Measurements from ENCODE around the gene ADSS1. TPM values are rescaled to one million over a fixed set of nuclear protein-coding genes. Genes with fewer than 3 reads are reported as not detected.

The ADSS1 gene
- total RNA-seq, 1 experiment from 2014 or later, result 10.0 TPM

DNA sequence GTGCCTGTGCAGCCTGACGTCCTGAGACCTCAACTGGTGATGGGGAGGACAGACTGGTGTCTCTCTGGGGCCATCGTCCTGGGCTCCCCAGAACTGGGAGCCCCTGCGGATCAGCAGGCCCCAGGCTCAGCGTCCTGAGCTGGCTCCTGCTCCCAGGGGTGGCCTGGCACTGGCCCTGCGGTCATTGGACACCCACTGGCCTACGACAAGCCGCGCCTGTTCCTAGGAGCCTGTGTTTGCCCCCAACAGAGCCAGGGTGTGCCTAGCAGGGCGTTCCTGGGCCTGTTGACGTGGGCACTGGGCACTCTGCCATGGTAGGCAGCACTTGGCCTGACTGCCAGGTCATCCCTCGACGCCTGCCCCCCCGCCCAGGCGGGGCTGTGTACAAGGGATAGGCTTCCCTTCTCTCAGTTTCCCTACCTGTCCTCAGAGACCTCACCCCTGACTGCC lies 8.4 kb downstream of the ADSS1 start (continued):
- TF ChIP-seq, protein P1, sequence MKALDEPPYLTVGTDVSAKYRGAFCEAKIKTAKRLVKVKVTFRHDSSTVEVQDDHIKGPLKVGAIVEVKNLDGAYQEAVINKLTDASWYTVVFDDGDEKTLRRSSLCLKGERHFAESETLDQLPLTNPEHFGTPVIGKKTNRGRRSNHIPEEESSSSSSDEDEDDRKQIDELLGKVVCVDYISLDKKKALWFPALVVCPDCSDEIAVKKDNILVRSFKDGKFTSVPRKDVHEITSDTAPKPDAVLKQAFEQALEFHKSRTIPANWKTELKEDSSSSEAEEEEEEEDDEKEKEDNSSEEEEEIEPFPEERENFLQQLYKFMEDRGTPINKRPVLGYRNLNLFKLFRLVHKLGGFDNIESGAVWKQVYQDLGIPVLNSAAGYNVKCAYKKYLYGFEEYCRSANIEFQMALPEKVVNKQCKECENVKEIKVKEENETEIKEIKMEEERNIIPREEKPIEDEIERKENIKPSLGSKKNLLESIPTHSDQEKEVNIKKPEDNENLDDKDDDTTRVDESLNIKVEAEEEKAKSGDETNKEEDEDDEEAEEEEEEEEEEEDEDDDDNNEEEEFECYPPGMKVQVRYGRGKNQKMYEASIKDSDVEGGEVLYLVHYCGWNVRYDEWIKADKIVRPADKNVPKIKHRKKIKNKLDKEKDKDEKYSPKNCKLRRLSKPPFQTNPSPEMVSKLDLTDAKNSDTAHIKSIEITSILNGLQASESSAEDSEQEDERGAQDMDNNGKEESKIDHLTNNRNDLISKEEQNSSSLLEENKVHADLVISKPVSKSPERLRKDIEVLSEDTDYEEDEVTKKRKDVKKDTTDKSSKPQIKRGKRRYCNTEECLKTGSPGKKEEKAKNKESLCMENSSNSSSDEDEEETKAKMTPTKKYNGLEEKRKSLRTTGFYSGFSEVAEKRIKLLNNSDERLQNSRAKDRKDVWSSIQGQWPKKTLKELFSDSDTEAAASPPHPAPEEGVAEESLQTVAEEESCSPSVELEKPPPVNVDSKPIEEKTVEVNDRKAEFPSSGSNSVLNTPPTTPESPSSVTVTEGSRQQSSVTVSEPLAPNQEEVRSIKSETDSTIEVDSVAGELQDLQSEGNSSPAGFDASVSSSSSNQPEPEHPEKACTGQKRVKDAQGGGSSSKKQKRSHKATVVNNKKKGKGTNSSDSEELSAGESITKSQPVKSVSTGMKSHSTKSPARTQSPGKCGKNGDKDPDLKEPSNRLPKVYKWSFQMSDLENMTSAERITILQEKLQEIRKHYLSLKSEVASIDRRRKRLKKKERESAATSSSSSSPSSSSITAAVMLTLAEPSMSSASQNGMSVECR (CRISPR knock-in tag; IDR thresholded peaks at IDR 0.05; ENCODE audit: borderline replicate concordance), result no peak
- TF ChIP-seq, protein P2, sequence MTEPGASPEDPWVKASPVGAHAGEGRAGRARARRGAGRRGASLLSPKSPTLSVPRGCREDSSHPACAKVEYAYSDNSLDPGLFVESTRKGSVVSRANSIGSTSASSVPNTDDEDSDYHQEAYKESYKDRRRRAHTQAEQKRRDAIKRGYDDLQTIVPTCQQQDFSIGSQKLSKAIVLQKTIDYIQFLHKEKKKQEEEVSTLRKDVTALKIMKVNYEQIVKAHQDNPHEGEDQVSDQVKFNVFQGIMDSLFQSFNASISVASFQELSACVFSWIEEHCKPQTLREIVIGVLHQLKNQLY (CRISPR knock-in tag; IDR thresholded peaks at IDR 0.05), result no peak

DNA sequence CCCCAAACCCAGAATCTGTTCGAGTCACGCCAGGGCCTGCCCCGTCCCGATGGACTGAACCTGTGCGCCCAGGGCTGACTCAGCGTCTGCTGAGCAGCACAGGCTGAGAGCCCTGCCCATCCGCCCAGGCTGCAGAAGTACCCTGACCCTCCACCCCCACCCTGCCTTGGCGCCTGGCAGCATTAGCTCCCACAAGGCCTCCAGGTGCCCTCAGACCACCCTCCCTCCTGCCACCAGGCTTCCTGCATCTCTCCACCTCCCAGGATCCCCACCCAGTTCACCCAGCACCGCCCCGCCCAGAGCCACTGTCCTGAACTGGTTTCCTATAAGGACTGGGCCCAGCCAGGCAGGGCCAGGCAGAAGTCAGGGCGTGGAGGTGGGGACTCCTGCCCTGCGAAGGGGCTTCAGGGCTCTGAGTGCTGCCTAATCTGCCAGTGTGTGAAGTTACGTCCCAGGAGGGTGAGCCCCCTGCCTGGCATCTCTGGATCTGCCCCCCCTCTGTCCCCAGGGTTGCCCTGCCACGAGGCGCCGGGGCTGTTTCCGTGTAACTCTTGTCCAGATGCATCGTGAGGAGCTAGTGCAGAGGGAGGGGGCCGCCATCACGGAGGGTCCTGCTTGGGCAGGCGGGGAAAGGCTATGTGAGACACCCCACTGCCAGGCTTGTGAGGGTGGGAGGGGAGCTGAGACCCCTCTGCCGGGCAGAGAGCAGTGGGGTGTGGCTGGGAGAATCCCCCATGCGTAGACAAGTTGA lies 9.1 kb downstream of the ADSS1 start:
- no peaks in the 10 kb centered on the region for H3K9me3 Mint-ChIP-seq
- no peak overlapping the region for H3K27ac Mint-ChIP-seq
- no peak for TF ChIP-seq ZNF121 (CRISPR knock-in tag; IDR thresholded peaks at IDR 0.05)
- no peak for TF ChIP-seq ESRRA (CRISPR knock-in tag; IDR thresholded peaks at IDR 0.05; ENCODE audit: borderline replicate concordance)
- peaks cover 3% of the 10 kb centered on the region; the same call in 1 of the 2 replicates for H3K27me3 Mint-ChIP-seq (ENCODE audit: low read depth)
- ATAC-seq, result no peak
- no peak overlapping the region for H3K4me3 Mint-ChIP-seq
- H3K36me3 Mint-ChIP-seq, result no peaks in the 10 kb centered on the region
- CTCF ChIA-PET, result interaction anchor here (1.0 to 1.4 kb wide), 4 partner anchors 8 to 93 kb away, joined by 3 to 5 read pairs (median 4); no protein-coding TSS in a partner anchor
- POLR2A ChIA-PET, result no interaction called here
- H3K4me1 Mint-ChIP-seq, result no peaks in the 10 kb centered on the region
- no peak for DNase-seq (ENCODE audit: low spot score)

DNA sequence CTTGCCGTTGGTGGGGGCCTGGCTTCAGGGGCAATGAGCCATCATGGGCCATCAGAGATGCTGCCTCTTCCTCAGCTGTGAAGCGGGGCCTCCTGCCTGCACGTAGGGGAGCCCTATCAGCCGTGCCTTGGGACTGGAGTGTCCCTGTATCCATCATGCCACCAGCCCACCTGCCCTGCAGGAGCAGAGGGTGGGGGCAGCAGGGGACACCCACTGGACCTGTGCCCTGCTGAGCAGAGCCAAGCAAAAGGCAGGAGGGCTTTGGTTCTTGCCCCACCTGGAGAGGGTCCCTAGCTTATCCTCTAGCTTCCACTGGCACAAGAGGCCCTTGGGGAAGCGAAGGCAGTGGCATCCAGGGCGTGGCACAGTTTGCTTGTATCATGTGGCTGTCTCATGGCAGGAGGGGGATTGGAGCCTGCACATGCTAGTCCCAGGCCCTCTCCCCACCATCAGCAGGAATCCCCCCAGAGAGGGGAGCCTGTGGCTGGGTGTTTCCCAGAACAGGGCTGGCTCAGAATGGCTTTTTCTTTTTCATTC lies 10.1 kb downstream of the ADSS1 start:
- no peak for ATAC-seq
- Mint-ChIP-seq H3K4me3 (no peak overlapping the region), H3K4me1 (no peaks in the 10 kb centered on the region), H3K27ac (no peak overlapping the region), H3K27me3 (ENCODE audit: low read depth) (no peaks in the 10 kb centered on the region), H3K9me3 (no peaks in the 10 kb centered on the region), H3K36me3 (no peaks in the 10 kb centered on the region)
- DNase-seq (ENCODE audit: low spot score), result no peak
- ChIA-PET CTCF (interaction anchor here (1.0 to 1.4 kb wide), 3 partner anchors 9 to 92 kb away, joined by 3 to 5 read pairs (median 4); no protein-coding TSS in a partner anchor), POLR2A (no interaction called here)
- no peak for TF ChIP-seq ZNF138 (CRISPR knock-in tag; conservative IDR thresholded peaks at IDR 0.05)
- no peak for TF ChIP-seq ETV6 (CRISPR knock-in tag; IDR thresholded peaks at IDR 0.05)
- TF ChIP-seq CBFB (CRISPR knock-in tag; IDR thresholded peaks at IDR 0.05; ENCODE audit: low read depth), result no peak
- TF ChIP-seq NR3C1 (CRISPR knock-in tag; conservative IDR thresholded peaks at IDR 0.05; ENCODE audit: low read depth), result no peak
- no peak for TF ChIP-seq CREM (CRISPR knock-in tag; IDR thresholded peaks at IDR 0.05)
- TF ChIP-seq GABPB1 (CRISPR knock-in tag; IDR thresholded peaks at IDR 0.05), result no peak

DNA sequence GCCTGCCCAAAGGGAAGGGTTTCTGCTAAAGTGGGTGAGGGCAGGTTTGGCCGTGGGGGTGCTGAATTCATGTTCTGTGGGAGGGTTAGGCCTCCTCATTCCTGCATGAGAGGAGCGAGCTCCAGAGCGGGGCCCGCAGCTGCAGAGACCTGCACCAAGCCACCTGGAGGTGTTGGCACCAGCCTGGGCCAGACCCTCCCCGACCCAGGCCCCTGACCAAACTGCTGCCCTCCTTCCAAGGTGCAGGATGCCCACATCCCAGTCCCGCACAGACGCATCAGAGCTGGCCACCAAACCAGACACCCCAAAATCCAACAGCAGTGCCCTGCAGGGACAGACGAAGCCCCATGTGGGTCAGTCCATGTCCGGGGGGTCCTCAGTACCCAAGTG lies 10.6 kb downstream of the ADSS1 start:
- Mint-ChIP-seq H3K9me3 (no peaks in the 10 kb centered on the region), H3K27me3 (ENCODE audit: low read depth) (no peaks in the 10 kb centered on the region), H3K27ac (no peak overlapping the region), H3K36me3 (no peaks in the 10 kb centered on the region), H3K4me3 (no peak overlapping the region), H3K4me1 (no peaks in the 10 kb centered on the region)
- POLR2A ChIA-PET, result no interaction called here
- no peak for DNase-seq (ENCODE audit: low spot score)
- ATAC-seq, result no peak
- CTCF ChIA-PET, result no interaction called here
- TF ChIP-seq KAT7 (CRISPR knock-in tag; IDR thresholded peaks at IDR 0.05; ENCODE audit: borderline replicate concordance) (no peak), RELA (CRISPR knock-in tag; IDR thresholded peaks at IDR 0.05; ENCODE audit: borderline replicate concordance) (no peak), PRRX2 (CRISPR knock-in tag; IDR thresholded peaks at IDR 0.05) (no peak), ZNF138 (CRISPR knock-in tag; conservative IDR thresholded peaks at IDR 0.05) (no peak), FOXJ3 (CRISPR knock-in tag; IDR thresholded peaks at IDR 0.05; ENCODE audit: borderline replicate concordance) (no peak)
- TF ChIP-seq, protein P3, sequence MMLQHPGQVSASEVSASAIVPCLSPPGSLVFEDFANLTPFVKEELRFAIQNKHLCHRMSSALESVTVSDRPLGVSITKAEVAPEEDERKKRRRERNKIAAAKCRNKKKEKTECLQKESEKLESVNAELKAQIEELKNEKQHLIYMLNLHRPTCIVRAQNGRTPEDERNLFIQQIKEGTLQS (CRISPR knock-in tag; conservative IDR thresholded peaks at IDR 0.05), result no peak
- TF ChIP-seq, protein P4, sequence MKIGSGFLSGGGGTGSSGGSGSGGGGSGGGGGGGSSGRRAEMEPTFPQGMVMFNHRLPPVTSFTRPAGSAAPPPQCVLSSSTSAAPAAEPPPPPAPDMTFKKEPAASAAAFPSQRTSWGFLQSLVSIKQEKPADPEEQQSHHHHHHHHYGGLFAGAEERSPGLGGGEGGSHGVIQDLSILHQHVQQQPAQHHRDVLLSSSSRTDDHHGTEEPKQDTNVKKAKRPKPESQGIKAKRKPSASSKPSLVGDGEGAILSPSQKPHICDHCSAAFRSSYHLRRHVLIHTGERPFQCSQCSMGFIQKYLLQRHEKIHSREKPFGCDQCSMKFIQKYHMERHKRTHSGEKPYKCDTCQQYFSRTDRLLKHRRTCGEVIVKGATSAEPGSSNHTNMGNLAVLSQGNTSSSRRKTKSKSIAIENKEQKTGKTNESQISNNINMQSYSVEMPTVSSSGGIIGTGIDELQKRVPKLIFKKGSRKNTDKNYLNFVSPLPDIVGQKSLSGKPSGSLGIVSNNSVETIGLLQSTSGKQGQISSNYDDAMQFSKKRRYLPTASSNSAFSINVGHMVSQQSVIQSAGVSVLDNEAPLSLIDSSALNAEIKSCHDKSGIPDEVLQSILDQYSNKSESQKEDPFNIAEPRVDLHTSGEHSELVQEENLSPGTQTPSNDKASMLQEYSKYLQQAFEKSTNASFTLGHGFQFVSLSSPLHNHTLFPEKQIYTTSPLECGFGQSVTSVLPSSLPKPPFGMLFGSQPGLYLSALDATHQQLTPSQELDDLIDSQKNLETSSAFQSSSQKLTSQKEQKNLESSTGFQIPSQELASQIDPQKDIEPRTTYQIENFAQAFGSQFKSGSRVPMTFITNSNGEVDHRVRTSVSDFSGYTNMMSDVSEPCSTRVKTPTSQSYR (CRISPR knock-in tag; IDR thresholded peaks at IDR 0.05), result no peak
- TF ChIP-seq, protein P5, sequence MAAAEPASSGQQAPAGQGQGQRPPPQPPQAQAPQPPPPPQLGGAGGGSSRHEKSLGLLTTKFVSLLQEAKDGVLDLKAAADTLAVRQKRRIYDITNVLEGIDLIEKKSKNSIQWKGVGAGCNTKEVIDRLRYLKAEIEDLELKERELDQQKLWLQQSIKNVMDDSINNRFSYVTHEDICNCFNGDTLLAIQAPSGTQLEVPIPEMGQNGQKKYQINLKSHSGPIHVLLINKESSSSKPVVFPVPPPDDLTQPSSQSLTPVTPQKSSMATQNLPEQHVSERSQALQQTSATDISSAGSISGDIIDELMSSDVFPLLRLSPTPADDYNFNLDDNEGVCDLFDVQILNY (CRISPR knock-in tag; IDR thresholded peaks at IDR 0.05), result no peak
- TF ChIP-seq, protein P6, sequence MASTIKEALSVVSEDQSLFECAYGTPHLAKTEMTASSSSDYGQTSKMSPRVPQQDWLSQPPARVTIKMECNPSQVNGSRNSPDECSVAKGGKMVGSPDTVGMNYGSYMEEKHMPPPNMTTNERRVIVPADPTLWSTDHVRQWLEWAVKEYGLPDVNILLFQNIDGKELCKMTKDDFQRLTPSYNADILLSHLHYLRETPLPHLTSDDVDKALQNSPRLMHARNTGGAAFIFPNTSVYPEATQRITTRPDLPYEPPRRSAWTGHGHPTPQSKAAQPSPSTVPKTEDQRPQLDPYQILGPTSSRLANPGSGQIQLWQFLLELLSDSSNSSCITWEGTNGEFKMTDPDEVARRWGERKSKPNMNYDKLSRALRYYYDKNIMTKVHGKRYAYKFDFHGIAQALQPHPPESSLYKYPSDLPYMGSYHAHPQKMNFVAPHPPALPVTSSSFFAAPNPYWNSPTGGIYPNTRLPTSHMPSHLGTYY (CRISPR knock-in tag; IDR thresholded peaks at IDR 0.05), result no peak
